GM18873 (cell line): ENCODE measurements around the gene SAXO2.
"Not testable (repeated sequence)": the region's sequence is repeated elsewhere in the genome, so short reads cannot be mapped to it uniquely, and the experiment has no call there.

Experiments used
- ATAC-seq: cut with Tn5 transposase; IDR thresholded peaks from one replicate; pipeline ENCODE4 v1.9.1; 2021; ENCODE audit warnings: mild to moderate bottlenecking, moderate library complexity, moderate number of reproducible peaks; ENCODE audit not compliant: unreplicated experiment, low FRiP score

SAXO2 gene

GRCh38 chr15:82262422-82263026 is at the start of gene SAXO2, which contains the start of gene EFL1:
Gene SAXO2, plus strand, starts transcription at chr15:82262818. Its CDS starts 62 bp downstream, at chr15:82262880.
Gene EFL1, minus strand, starts transcription at chr15:82262734. Its CDS starts 956 bp downstream, at chr15:82261778.
- peak; percentile 83 for ATAC-seq

GRCh38 chr15:82216092-82216491 is 46.5 kb upstream of the SAXO2 start:
- ATAC-seq, result not testable (repeated sequence)

GRCh38 chr15:82221535-82221934 is 41.1 kb upstream of the SAXO2 start:
- not testable (repeated sequence) for ATAC-seq

GRCh38 chr15:82228750-82229149 is 33.9 kb upstream of the SAXO2 start:
- no peak for ATAC-seq

- ATAC-seq, result no peak
These were observed 31.4 kb upstream of the SAXO2 start for GRCh38 chr15:82231233-82231632.

GRCh38 chr15:82231842-82232241 is 30.8 kb upstream of the SAXO2 start:
- ATAC-seq, result no peak

GRCh38 chr15:82237944-82238534 is 24.6 kb upstream of the SAXO2 start:
- not testable (repeated sequence) for ATAC-seq

GRCh38 chr15:82239685-82240391 is 22.8 kb upstream of the SAXO2 start:
- no peak for ATAC-seq

GRCh38 chr15:82241836-82242499 is 20.6 kb upstream of the SAXO2 start:
- ATAC-seq, result not testable (repeated sequence)

GRCh38 chr15:82243644-82244043 is 19.0 kb upstream of the SAXO2 start:
- not testable (repeated sequence) for ATAC-seq

GRCh38 chr15:82245956-82246355 is 16.7 kb upstream of the SAXO2 start:
- ATAC-seq, result not testable (repeated sequence)

- not testable (repeated sequence) for ATAC-seq
These were observed 14.4 kb upstream of the SAXO2 start for GRCh38 chr15:82248261-82248660.

GRCh38 chr15:82261566-82262421 is 824 bp upstream of the SAXO2 start:
- ATAC-seq, result peak; percentile 22

GRCh38 chr15:82263350-82263749 is 732 bp downstream of the SAXO2 start:
- ATAC-seq, result no peak

- not testable (repeated sequence) for ATAC-seq
These were observed 4.5 kb downstream of the SAXO2 start for GRCh38 chr15:82267137-82267536.

GRCh38 chr15:82268454-82268853 is 5.8 kb downstream of the SAXO2 start:
- not testable (repeated sequence) for ATAC-seq

GRCh38 chr15:82272154-82272553 is 9.5 kb downstream of the SAXO2 start:
- ATAC-seq, result no peak

GRCh38 chr15:82275410-82275809 is 12.8 kb downstream of the SAXO2 start:
- no peak for ATAC-seq

GRCh38 chr15:82281276-82281675 is 18.7 kb downstream of the SAXO2 start:
- not testable (repeated sequence) for ATAC-seq

GRCh38 chr15:82282386-82282785 is 19.8 kb downstream of the SAXO2 start:
- not testable (repeated sequence) for ATAC-seq
